ENCODE data around the gene TAF5L.
"Not testable (repeated sequence)": the region's sequence is repeated elsewhere in the genome, so short reads cannot be mapped to it uniquely, and the experiment has no call there.

Gene TAF5L

DNA sequence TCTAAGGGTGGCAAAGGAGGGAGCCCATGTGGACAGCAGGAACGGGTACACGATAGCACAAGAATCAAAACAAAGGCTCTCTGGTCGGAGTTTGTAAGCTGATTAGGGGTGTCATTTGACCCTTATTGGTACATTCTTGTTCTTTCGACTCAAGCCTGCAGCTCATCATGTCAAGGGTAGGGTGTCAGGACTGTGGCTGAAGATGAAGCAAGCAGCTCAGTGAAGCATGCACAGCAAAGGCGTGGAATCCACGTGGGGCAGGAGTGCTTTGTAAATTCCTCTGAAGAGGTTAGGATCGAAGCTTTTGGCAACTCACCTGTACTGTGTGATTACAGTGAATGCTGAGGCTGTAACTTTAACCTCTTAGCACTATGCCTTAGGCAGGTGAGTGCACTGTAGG, 62.7 kb downstream of the TAF5L start:
- DNase-seq = no peak

- DNase-seq = no peak
These were observed 63.2 kb downstream of the TAF5L start for GRCh38 chr1:229562686-229563085.

DNA sequence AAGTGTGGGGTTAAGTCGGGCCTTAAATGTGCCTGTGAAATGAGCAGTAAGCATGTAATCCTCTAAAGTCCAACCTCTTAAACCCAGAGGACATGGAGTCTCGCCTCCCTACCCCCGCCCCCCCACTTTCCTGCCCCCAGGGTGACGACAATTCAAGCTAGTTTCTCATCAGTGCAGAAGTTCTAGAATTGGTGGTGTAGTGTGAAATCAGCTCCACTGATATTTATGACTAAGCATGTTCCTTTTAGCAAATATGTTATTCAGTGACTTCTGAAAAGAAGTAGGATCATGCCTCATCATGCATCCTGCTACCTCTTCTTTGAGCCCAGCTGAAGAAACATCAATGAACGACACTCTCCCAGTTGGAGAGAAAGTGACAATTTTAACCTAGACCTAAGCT, 64.8 kb downstream of the TAF5L start:
- DNase-seq = no peak

GRCh38 chr1:229560124-229560523, 65.8 kb downstream of the TAF5L start:
- not testable (repeated sequence) for DNase-seq

GRCh38 chr1:229559336-229559801, 66.6 kb downstream of the TAF5L start:
- not testable (repeated sequence) for DNase-seq

DNA sequence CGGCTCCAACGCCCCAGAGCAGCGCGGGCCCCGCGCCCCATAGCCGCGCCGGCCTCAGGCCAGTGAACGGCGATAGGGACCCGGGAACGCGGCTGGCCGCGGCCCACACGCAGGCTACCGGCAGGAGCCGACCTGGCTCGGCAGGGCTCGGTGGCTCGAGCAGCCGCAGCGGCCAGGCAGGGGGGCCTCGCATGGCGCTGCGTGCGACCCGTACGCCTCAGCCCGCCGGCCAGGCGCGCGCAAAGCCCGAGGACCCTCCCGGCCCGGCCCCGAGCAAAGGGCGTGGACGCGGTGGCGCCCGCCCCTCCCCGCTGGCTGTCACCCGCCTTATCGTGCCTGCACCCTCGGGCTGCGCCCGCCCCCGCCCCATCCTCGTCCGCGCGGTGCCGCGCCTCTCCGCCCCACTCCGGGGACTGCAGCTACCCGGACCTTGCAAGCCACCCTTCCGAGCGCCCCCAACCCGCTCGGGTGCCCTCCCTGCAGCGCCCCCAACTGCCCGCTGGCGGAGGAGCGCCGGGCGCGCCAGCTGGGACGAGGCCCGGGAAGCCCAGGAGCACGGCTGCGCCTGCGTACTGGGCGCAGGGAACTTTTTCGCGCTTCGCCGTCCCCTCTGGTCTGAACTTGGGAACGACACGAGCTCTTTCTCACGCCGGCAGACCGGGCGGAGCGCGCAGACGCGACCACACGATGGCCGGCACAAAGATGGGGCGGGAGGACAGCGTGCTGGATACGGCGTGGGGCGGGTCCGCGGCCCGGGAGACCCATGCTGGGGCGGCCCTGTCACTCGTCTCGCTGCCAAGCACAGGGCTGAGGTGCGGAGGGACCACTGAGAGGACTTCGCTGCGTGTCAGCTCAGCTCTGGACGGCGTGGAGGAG, 67.2 kb downstream of the TAF5L start, which contains the start of gene ABCB10:
Gene ABCB10 (minus strand): TSS at position 248 of the 876 bp plus-strand sequence. CDS start 55 bp downstream, at position 193.
- peak; percentile 99 for DNase-seq

- peak; percentile 58 for DNase-seq
These were observed 68.0 kb downstream of the TAF5L start for GRCh38 chr1:229557913-229558414.

DNA sequence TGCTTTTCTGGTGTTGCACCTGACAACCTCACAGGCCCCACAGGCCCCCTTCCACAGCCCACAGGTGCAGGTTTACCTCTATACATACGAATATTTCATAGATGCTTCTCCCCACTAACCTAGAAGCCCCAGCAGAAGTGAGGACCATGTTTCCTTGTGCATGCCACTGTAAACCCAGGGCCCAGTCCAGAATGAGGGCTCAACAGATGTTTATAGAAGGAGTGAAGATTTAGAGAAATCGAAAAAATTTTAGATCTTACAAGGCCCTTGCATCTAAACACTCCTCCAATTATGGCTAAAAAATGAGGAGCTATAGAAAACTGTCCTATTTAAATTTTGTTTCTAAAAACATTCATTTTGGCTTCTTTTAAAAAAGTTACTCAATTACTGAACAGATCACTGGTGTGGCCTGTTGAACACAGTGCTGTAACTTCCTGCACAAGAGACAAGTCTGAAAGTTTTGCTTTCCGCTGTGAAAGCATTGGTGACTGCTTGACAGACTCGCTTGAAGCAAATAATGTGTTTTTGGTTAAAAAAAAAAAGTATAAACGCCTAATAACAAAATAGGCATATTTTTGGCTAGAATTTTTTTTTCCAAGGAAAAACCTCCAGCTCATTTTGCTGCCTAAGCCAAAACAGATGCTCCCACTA, 68.6 kb downstream of the TAF5L start:
- DNase-seq = no peak

DNA sequence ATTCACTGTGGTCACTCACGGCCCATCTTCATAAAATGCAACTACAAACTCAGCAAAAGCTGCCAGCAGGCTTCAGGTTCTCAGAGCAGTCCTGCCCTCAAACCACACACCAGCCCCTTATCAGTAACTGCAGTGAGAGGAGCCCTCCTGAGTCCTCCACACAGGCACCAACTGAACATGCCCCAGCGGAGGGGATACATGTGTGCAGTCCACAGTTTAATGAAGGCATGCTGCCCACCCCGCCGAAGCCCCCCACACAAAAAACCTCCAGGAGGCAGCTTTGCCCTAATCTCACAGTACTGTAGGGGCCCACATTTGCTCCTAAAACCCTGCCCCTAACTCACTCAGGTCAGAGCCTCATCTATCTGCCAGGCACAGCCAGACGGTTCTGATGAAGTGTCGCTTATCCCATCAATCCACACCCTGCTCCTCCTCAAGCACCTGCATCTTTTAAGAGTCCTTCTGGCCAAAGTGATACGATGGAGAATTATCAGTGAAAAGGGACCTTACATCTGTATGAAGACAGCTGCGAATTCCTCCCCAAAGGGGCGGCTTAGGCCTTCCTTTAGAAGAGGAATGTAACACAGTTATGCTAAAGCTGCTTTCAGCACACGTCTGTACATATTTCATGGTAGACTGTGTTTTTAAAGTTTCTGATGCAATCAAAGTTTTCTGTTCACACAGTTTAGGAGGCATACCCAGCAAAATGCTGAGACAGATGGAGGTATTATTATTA, 70.9 kb downstream of the TAF5L start:
- DNase-seq = no peak

DNA sequence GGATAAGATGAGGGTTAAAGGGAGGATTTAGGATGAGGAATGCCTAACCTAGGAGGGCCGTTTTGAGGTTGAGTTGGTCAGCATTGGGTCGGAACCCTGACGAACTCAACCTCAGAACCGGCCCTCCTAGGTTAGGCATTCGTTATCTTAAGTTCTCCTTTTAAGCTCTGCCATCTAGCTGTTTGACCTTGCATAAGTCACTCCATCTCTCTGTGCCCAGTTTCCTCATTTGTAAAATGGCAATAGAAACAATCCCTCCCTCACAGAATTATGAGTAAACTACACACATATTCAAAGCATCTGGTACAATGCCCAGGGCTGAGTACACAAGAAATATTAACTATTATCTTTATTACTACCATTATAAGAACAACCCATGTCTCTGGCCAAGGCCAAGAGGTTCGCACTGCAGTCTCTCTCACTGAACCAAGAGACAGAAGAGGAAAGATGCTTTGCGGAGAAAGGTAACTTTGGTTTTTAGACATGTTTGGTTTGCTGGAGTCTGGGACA, 72.2 kb downstream of the TAF5L start:
- no peak for DNase-seq

DNA sequence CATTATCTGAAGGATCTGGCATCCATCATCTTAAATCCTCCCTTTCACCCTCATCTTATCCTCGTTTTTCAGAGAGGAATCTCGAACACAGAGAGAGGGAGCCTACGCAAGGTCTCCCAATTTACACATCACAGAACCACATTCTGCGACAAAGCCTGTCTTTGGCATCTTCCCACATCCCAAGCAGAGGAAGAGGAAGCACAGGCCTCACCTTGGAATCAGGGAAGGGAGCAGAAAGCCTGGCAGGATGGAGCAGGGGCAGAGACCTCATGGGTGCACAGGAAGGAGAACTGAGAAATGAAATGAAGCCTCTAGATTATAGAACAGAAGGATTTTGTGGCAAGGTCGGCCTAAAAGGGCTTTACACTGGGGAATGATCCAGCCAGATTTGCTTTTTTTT, 73.2 kb downstream of the TAF5L start:
- DNase-seq = no peak

GRCh38 chr1:229550812-229551567, 74.9 kb downstream of the TAF5L start:
- DNase-seq = no peak

DNA sequence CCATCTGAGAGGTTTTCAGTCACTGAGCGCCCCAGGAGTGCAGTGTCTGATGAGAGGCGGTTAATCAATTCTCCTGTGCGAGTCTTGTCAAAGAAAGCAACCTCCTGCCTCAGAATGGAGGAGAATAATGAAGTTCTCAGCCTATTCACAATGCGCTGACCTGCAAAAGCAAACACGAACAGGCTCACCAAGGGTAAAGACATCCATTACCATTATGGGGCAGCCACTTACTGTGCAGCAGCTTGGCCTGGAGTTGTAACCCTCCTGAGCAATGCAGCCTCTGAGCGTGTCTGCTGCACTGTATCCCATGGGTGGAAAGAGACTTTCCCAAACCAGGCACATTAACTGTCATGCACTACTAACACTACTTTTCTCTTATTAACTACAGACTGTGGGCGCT, 78.4 kb downstream of the TAF5L start:
- no peak for DNase-seq

GRCh38 chr1:229544587-229544986, 81.3 kb downstream of the TAF5L start:
- DNase-seq = no peak
